Endothelial cell of hepatic sinusoid (primary cell): ENCODE results near the gene JAGN1.
"Not testable (repeated sequence)": the region's sequence is repeated elsewhere in the genome, so short reads cannot be mapped to it uniquely, and the experiment has no call there.

Source experiments
- in situ Hi-C: cut with HindIII; loops from 2 replicates; pipeline ENCODE4 v1.10.0; 2017; ENCODE audit warnings: low sequenced_read_pairs

JAGN1 gene

DNA sequence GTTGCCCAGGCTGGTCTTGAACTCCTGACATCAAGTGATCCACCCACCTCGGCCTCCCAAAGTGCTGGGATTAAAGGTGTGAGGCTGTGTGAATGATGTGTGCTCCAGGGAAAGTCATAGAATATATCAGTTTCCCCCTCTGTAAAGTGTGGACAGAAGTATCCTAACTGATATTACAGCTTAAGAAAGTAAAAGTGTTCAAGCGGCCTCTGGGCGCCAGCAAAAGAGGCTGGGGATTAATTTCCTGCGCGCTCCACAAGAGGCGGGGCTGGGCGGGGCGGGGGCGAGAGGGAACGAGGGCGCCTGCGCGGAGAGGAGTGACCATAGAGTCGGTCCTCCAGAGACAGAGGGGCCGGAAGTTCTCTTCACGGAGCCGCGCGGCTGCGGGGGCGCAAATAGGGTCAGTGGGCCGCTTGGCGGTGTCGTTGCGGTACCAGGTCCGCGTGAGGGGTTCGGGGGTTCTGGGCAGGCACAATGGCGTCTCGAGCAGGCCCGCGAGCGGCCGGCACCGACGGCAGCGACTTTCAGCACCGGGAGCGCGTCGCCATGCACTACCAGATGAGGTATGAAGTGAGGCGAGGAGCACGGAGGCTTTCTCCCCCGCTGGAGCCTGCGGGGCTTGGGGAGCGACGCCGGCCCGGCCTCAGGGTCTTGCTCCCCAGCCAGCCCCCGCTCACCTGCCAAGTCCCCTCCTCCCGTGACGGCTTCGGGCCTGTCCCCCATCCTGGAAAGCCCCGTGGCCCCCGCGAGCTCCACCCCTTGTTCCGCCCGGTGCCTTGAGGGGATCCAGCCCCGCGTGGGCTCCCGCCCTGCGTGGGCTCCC is at the start of gene JAGN1:
Gene JAGN1, plus strand, starts transcription at position 362 of the 823 bp plus-strand sequence. Its CDS starts 113 bp downstream, at position 475.
- in situ Hi-C loops, result no loop called here

DNA sequence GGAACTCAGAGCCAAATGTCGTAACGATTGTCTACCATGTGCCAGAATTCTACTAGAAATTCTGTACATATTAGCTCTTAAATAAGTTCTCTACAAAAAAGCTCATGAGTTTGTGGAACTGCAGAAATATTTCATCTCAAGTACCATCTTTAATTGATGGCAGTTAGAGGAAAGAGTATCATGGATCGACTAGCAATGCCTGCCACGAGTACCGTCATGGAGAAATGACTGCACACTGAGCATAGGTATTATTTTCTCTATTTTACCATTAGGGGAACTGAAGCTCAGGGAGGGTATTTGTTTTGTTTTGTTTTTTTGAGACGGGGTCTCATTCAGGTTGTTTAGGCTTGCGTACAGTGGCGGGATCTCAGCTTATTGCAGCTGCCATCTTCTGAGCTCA is 49.4 kb upstream of the JAGN1 start:
- in situ Hi-C loops, result no loop called here

DNA sequence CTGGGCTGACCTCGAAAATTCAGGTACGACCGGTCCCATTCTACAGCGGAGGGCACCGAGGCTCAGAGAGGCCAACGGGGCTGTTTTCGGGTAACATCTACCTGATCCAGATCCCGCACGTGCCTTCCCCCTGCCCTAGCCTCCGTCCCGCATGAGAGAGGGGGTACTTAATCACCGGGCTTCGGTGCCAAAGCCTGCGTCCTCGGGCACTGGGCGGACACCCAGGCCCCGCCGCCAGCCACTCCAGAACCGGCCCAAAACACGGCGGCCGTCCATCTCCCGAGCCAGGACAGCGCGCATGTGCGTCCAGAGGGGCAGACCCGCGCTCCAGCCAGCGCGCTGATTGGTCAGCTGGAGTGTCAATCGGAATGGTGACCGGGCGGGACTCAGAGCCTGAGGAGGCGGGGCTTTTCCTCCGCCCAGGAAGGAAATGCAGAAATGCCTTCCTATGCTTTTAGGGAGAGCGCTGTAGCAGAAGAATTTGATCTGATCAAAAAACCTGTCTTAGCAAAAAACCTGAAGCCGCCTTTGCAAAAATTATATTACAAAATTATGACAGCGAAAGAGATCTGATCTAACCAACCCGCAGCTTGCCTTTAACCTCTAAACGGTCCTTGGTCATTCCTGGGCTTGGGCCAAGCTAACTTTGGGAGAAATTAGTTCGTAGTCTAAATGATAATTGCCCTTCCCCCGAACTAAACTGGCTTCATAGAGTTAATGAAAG is 46.5 kb upstream of the JAGN1 start, which contains the start of gene RPUSD3:
Gene RPUSD3, minus strand, starts transcription at position 294 of the 724 bp plus-strand sequence. Its CDS starts 18 bp downstream, at position 276.
- in situ Hi-C loops, result no loop called here

DNA sequence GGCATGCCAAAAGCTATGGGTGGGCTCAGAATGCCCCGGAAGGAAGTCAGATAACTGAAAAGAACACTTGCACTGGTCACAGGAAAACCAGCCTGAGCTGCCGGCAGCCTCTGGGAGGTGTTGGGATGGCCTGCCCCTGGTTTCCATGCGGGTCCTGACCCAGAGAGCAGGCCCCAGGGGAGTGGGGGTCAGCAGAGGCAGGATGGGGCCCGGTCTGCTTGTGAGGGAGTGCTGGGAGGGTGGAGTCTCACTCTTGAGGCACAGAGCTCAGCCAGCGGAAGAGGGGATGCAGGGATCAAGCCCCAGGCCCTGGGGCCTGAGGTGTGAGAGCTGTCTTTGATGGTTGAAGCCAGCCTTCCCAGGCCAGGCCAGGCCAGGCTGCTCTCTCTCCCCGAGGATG is 44.2 kb upstream of the JAGN1 start:
- in situ Hi-C loops, result no loop called here

DNA sequence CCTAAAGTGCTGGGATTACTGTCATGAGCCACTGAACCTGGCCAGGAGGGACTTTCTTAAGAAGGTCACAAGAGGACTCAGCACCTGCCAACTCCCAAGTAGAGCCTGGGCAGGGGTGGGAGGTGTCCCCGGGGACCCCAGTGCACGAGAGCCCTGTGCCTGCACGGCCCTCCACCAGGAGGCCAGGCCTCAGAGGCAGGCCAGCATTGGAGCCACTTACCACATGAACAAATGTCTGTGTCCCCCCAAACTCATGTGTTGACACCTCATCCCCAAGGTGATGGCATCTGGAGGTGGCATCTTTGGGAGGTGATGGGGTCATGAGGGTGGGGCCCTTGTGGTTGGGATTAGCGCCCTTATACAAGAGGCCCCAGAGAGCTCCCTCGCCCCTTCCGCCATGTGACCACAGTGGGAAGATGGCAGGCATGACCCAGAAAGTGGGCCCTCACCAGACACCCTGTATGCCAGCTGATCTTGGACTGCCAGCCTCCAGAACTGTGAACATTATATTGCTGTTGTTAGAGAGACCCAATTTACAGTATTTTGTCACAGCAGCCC is 43.4 kb upstream of the JAGN1 start:
- in situ Hi-C loops, result no loop called here

DNA sequence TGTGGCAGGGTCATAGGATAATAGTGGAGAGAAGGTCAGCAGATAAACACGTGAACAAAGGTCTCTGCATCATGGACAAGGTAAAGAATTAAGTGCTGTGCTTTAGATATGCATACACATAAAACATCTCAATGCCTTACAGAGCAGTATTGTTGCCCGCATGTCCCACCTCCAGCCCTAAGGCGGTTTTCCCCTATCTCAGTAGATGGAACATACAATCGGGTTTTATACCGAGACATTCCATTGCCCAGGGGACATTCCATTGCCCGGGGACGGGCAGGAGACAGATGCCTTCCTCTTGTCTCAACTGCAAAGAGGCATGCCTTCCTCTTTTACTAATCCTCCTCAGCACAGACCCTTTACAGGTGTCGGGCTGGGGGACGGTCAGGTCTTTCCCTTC is 42.5 kb upstream of the JAGN1 start:
- in situ Hi-C loops, result not testable (repeated sequence)

DNA sequence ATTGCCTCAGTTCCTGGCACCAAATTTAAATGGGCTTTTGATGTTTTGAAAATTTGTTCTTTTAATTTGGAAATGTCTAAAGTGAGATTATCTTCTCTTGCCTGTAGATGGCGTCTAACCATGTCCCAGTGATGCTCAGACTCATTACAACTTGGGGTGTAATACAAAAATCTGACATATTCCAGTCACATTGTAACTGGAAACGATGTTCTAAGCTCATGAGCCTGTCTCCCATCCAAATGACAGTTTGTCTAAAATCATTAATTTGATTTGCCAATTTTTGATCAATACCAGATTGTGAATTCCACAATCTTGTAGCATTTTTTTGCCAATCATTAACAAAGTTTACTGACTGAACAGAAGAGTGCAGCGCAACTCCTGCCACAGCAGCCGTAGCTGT is 41.5 kb upstream of the JAGN1 start:
- in situ Hi-C loops, result not testable (repeated sequence)

DNA sequence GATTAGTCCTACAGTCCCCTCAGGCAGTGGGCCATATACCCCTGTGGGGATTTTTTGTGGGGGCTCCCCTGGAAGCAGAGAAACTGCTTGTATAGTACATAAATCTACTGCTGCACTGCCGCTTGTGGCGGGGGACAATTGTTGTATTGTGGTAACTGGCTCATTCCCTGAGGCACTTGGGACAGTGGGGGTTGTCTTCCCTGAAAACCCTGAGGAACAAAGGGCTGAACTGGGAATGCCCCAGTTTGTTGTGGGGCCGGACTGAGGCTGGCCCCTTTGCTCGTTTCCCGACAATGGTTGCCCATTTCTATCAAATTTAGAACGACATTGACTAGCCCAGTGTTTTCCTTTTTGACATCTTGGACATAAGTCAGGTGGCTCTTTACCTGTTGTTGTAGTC is 39.0 kb upstream of the JAGN1 start:
- in situ Hi-C loops, result loop anchor here (5.0 kb wide), 3 partner anchors 44 to 76 kb away; partner anchors contain the start of gene IL17RE

DNA sequence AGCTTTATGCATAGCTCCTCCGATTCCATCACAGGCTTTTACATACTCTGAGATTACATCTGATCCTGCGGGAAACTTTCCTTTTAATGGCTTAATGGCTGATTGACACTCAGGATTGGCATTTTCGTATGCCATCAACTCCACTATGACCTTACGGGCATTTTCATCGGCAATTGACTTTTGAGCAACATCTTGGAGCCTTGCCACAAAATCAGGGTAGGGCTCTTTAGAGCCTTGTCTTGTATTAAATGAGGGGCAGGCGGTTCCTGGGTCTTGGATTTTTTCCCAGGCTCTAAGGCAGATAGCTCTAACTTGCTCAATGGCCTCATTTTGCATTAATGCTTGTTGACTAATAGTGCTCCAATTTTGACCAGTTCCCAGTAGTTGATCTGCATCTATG is 38.5 kb upstream of the JAGN1 start:
- in situ Hi-C loops, result loop anchor here (5.0 kb wide), 3 partner anchors 45 to 75 kb away; partner anchors contain the start of gene IL17RE

DNA sequence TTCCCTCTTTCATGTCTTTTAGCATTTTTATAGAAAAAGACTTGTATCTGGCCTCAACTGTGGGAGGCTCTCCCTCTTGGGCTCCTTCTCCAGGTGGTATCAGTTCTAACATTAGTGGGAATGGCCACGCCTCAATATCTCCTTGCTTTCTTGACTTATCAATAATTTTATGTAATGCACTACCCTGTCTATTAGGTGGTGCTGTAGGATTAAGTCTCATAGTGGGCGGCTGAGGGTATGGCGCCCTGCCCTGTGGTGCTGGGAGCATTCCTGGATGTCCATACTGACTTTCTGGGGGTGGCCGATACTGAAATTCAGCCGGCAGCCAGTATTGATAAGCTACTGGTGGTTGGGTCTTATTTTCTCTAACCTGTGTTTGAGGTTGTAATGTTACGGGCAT is 37.9 kb upstream of the JAGN1 start:
- in situ Hi-C loops, result loop anchor here (5.0 kb wide), 3 partner anchors 45 to 75 kb away; partner anchors contain the start of gene IL17RE

DNA sequence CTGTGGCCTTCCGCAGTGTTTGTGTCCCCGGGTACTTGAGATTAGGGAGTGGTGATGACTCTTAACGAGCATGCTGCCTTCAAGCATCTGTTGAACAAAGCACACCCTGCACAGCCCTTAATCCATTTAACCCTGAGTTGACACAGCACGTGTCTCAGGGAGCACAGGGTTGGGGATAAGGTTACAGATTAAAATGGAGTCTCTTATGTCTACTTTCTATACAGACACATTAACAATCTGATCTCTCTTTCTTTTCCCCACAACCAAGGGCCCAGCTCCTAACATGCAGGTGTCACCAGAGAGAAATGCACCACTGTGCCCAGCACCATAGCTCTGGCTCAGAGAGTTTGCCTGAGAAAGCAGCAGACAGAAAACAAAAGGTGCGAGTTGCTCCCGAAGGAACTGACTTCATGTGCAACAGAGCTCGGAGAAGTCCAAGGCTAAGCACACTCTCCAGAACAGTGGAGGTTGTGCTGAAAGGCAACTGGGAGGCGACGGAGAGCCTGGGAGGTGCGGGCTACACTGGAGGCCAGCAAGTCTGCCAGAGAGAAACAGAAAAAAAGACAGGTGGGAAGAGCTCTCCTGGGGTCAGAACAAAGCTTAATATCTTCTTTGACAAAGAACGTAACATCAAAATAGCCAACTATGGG is 36.0 kb upstream of the JAGN1 start:
- in situ Hi-C loops, result loop anchor here (5.0 kb wide), 3 partner anchors 47 to 73 kb away; partner anchors contain the start of gene IL17RE

DNA sequence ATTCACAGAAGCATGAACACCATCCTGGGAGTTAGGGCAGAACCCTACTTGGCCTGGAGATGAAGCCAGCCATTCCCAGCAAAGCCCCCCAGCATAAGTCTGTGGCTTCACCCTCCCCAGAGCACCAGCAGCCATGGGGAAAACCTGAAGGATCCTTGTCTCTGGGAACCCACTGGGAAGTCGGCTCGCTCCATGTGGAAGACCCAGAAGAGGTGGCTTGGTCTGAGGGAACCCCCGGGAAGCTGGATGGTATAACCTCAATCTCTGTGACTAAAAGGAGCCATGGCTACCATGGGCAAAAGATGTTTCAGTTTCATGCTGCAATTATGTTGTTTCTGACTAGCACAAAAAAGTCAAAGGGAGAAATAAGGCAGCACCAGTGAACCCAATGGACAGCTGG is 34.8 kb upstream of the JAGN1 start:
- in situ Hi-C loops, result no loop called here

DNA sequence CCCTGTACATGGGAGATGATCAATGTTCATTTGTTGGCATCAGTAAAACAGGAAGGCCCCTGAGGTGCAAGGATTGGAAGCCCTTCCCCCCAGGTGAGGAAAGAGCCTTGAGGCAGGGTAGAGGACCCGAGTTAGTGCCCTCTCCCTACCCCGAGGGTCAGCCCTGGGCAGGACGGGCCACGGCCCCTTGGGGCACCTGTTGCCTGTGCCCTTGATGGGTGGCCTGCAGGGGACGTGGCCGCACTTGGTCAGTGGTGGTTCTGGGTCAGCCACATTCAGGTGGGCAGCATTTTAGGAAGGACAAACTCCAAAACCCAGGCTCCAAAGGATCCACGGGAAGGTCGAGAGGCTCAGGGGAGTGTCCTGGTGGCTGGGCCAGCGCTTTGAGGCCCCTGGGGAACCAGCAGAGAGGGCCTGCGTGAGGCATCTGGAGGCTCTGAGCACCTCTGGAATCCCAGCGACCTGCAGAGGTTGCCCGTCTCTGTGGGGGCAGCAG is 30.8 kb upstream of the JAGN1 start:
- in situ Hi-C loops, result no loop called here

DNA sequence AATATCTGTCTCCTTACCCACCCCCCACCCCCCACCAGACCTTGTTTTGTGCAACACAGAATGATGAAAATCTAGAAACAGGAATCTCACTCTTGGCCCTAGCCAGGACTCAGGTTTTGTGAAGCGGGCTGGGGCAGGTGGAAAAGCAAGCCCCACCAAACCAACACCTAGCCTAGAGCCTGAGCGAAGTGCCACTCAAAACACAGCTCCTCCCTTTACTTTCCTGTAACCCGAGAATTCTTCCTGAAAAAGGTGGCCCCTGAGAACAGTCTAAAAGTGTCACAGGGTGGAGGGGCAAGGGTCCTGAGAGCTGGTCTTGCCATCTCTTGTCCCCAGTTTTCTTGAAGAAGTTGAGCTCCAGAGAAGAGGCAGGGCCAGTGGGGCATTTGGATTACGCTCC is 29.2 kb upstream of the JAGN1 start:
- in situ Hi-C loops, result no loop called here

DNA sequence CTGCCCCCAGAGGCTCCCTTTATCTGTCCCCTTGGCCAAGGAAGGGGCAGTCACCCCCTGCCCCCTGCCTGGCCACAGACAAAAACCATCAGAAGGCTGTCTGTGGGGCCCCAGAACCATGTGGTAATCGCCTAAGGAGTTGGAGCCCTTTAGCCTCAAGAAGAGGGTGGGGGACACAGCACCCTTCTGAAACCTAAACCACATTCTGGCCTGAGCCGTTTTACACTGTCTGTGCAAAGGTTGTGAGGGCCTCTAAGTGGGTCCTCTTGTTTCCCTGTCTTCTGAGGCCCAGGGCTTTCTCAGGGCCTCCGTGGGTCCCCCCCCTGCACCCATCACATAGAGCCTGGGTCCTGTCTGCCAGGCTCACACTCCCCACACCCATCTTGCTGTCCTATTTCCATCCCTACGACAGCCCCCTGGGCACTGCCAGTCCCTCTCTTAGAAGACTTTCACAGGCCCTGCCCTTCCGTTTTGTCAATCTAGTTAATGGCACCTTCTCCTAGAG is 28.7 kb upstream of the JAGN1 start:
- in situ Hi-C loops, result no loop called here

DNA sequence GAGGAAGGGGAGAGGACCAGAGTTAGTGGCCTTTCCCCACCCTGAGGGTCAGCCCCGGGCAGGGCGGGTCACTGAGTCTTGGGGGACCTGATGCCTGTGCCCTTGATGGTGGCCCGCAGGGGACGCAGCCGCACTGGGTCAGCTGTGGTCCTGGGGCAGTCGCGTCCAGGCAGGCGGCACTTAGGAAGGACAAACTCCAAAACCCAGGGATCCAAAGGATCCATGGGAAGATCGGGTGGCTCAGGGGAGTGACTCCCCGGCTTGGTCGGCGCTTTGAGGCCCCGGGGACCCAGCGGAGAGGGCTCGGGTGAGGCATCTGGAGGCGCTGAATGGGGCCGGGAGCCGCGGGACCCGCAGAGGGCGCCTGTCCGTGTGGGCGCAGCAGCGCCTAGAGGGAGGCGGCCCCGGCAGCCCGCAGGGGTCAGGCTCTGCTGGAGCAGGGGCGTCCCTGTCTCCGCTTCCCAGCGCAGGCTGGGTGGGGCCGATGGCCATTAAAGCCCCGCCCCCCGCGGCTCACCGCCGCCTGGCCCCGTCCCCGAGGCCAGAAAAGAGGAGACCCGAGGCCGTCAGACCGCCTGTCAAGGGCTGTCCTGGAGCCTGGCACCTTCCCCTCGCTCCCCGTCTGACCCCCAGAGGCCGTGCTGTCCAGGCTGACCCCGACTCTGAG is 27.9 kb upstream of the JAGN1 start:
- in situ Hi-C loops, result no loop called here

DNA sequence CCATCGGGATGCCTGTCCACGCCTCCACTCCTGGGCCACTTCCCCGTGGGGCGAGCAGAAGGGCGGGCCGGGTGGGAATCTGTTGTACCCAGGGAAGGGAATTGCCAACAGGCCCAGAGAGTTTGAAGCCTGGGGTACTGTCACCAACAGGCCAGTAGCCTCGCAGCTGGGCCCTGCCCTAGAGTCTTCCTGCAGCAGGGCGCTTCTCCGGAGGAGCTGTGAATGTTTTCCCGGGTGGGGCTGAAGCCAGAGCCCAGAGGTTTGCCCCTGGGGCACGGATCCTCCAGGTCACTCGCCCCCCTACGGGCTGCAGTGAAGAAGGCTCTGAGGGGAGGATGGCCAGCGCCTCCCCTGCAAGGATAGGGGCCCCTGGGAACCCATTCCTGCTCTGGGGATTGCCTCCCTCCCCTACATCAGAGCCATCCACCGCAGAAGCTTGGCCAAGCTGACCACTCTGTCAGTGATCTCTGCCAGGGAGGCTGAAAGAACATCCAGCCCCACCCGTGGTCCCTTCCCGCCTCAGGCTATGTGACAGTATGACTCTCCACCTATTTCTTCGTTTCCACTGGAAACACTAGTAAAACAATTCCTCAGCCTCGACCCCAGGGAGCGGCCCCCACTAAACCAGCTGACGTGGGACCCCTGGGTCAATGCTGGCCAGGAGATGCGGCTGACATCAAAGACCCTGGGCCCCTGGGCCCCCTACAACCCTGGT is 27.2 kb upstream of the JAGN1 start:
- in situ Hi-C loops, result no loop called here

DNA sequence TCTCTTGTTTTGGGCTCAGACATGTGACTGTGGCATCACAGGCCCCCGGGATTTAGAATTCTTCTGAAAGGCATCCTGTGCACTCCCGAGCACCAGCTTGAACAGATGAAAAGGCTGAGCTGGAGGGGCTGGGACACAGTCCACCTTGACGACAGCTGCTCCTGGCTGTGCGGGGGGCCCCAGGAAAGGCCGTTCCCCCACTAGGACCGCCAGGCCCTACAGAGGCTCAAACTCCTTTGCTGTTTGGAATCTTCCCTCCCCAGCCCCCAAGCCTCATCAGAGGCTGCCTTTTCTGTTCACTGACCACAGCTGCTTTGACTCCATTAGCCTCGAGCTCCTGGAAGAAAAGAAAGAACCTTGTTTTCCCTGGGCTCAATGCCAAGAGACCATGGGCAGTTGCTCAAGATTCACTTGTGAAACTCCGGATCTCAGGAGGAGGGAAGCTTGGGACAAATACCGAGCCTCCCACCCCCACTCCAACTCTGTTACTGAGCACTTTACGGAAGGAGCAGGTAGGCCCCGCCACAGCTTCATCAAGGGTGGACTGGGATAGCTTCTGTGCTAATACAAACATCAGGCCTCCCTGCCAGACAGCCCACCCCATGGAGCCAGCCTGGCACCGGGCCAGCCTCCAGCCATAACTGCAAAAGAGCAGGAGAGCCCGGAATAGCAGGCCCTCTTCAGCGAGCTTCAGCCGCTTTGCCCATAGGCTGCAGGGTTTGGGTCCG is 26.0 kb upstream of the JAGN1 start:
- in situ Hi-C loops, result no loop called here

DNA sequence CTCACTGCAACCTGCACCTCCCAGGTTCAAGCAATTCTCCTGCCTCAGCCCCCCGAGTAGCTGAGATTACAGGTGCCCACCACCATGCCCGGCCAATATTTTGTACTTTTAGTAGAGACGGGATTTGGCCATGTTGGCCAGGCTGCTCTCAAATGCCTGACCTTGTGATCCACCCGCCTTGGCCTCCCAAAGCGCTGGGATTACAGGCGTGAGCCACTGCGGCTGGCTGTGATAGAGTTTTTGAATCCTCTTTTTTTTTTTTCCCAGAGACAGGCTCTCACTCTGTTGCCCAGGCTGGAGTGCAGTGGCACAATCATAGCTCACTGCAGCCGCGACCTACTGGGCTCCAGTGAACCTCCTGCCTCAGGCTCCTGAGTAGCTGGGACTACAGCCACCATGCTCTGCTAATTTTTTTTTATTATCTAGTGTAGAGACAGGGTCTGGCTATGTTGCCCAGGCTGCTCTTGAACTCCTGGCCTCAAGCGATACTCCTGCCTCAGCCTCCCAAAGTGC is 25.2 kb upstream of the JAGN1 start:
- in situ Hi-C loops, result not testable (repeated sequence)
